Neural cell (in vitro differentiated cells): Measurements from ENCODE around the gene RPIA. TPM values are rescaled to one million over a fixed set of nuclear protein-coding genes. Genes with fewer than 3 reads are reported as not detected.

Source experiments
- H2AFZ ChIP-seq: fragments of 200-600, 300-800 bp; sonication (generic), shearing (Covaris generic); 2 replicates; pipeline ENCODE4 v1.6.0; 2014; ENCODE audit warnings: low read depth, mild to moderate bottlenecking, antibody characterized with exemption, low read length, moderate library complexity
- H3F3A ChIP-seq: fragments of 200-600 bp; shearing (Covaris generic); 2 replicates; pipeline ENCODE4 v1.6.1; 2016; ENCODE audit warnings: mild to moderate bottlenecking, moderate library complexity, mixed read lengths, antibody characterized with exemption, low read length; ENCODE audit not compliant: insufficient read depth, poor library complexity, severe bottlenecking
- H3K27ac ChIP-seq: fragments of 200-600, 300-800 bp; sonication (generic), shearing (Covaris generic); 2 replicates; pipeline ENCODE4 v1.5.1; 2014; ENCODE audit warnings: mild to moderate bottlenecking, low read length, moderate library complexity
- H3K27me3 ChIP-seq: fragments of 300-800, 200-600 bp; sonication (generic), shearing (Covaris generic); 2 replicates; pipeline ENCODE4 v1.6.0; 2014; ENCODE audit warnings: mild to moderate bottlenecking, low read depth, low read length, moderate library complexity; ENCODE audit not compliant: insufficient read depth
- H3K36me3 ChIP-seq: fragments of 300-800, 200-600 bp; sonication (generic), shearing (Covaris generic); 2 replicates; pipeline ENCODE4 v1.5.1; 2014; ENCODE audit warnings: mild to moderate bottlenecking, antibody characterized with exemption, low read length, moderate library complexity; ENCODE audit not compliant: insufficient read depth
- H3K4me2 ChIP-seq: fragments of 300-800, 200-600 bp; sonication (generic), shearing (Covaris generic); 2 replicates; pipeline ENCODE4 v1.6.0; 2014; ENCODE audit warnings: mild to moderate bottlenecking, low read length
- H3K4me3 ChIP-seq: fragments of 300-800, 200-600 bp; sonication (generic), shearing (Covaris generic); 2 replicates; pipeline ENCODE4 v1.5.1; 2014; ENCODE audit warnings: mild to moderate bottlenecking, low read length, moderate library complexity
- H3K79me2 ChIP-seq: fragments of 200-600 bp; shearing (Covaris generic); replicated peaks from 2 replicates; pipeline ENCODE4 v1.6.0; 2014; ENCODE audit warnings: mild to moderate bottlenecking, low read length, moderate library complexity; ENCODE audit not compliant: insufficient read depth
- H3K9ac ChIP-seq: fragments of 300-800, 200-600 bp; sonication (generic), shearing (Covaris generic); 2 replicates; pipeline ENCODE4 v1.6.1; 2016; ENCODE audit warnings: mild to moderate bottlenecking, low read length, mixed read lengths
- H3K9me2 ChIP-seq: fragments of 200-600 bp; shearing (Covaris generic); 2 replicates; pipeline ENCODE4 v1.6.1; 2016; ENCODE audit warnings: mild to moderate bottlenecking, low read length, mixed read lengths; ENCODE audit not compliant: insufficient read depth
- H3K9me3 ChIP-seq: fragments of 200-600, 300-800 bp; sonication (generic), shearing (Covaris generic); 2 replicates; pipeline ENCODE4 v1.6.1; 2016; ENCODE audit warnings: mild to moderate bottlenecking, mixed run types, low read length, moderate library complexity, mixed read lengths
- H4K20me1 ChIP-seq: fragments of 200-600 bp; shearing (Covaris generic); 2 replicates; pipeline ENCODE4 v1.6.1; 2016; ENCODE audit warnings: mild to moderate bottlenecking, mixed run types; ENCODE audit not compliant: insufficient read depth
- EP300 ChIP-seq: fragments of 450-650 bp; conservative IDR thresholded peaks from 2 replicates; pipeline ENCODE4 v1.6.1; 2014; ENCODE audit warnings: antibody characterized with exemption, mild to moderate bottlenecking, moderate library complexity; ENCODE audit not compliant: poor library complexity, severe bottlenecking
- EZH2 ChIP-seq: fragments of 200-600, 300-800 bp; shearing (Covaris generic), sonication (generic); IDR thresholded peaks from 2 replicates; pipeline ENCODE4 v1.6.1; 2014; ENCODE audit warnings: antibody characterized with exemption, low read length, borderline replicate concordance, mild to moderate bottlenecking; ENCODE audit not compliant: insufficient read depth, poor library complexity, severe bottlenecking
- MXI1 ChIP-seq: fragments of 450-650 bp; conservative IDR thresholded peaks from 2 replicates; pipeline ENCODE4 v1.6.1; 2014; ENCODE audit warnings: antibody characterized with exemption, mild to moderate bottlenecking; ENCODE audit not compliant: poor library complexity, severe bottlenecking
- POLR2AphosphoS5 ChIP-seq: IDR thresholded peaks from 2 replicates; pipeline ENCODE4 v1.6.1; 2012
- RAD21 ChIP-seq: fragments of 450-650 bp; conservative IDR thresholded peaks from 2 replicates; pipeline ENCODE4 v1.6.1; 2014; ENCODE audit warnings: antibody characterized with exemption, mild to moderate bottlenecking, moderate library complexity
- SMC3 ChIP-seq: fragments of 450-650 bp; conservative IDR thresholded peaks from 2 replicates; pipeline ENCODE4 v1.6.1; 2014; ENCODE audit warnings: antibody characterized with exemption, mild to moderate bottlenecking, moderate library complexity; ENCODE audit not compliant: poor library complexity
- TAF1 ChIP-seq: IDR thresholded peaks from 2 replicates; pipeline ENCODE4 v1.6.1; 2012; ENCODE audit warnings: low read depth
- polyA plus RNA-seq: library from polyadenylated mRNA; depleted of rRNA; stranded (reverse); fragments of >200 nt; gene quantifications from 2 replicates; pipeline ENCODE4 v1.2.3, GENCODE V29; 2014
- TF ChIP-seq, protein P1 (sequence below): IDR thresholded peaks from 2 replicates; pipeline ENCODE4 v1.6.1; 2012; ENCODE audit warnings: borderline replicate concordance
- TF ChIP-seq, protein P2 (sequence below): fragments of 450-650 bp; IDR thresholded peaks from 2 replicates; pipeline ENCODE4 v1.5.1; 2014; ENCODE audit warnings: antibody characterized with exemption, mild to moderate bottlenecking, moderate library complexity; ENCODE audit not compliant: poor library complexity, severe bottlenecking

The RPIA gene
- polyA plus RNA-seq, 1 donor from 2014 or later, result 9.7 TPM

DNA sequence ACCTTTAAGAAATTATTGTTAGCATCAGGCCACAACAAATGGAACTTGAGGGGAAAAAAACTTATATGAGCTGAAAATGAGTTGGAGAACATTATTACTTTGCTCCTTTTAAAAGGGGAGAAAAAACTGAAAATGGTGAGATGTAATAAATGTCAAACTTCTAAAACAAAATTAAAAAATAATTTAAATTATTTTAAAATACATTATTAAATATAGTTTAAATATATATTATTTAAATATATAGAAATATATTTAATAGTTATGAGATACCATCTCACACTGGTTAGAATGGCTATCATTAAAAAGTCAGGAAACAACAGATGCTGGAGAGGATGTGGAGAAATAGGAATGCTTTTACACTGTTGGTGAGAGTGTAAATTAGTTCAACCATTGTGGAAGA lies 28.9 kb downstream of the RPIA start:
- TF ChIP-seq RAD21 (no peak), TAF1 (no peak), MXI1 (no peak), POLR2AphosphoS5 (no peak)
- TF ChIP-seq, protein P1, sequence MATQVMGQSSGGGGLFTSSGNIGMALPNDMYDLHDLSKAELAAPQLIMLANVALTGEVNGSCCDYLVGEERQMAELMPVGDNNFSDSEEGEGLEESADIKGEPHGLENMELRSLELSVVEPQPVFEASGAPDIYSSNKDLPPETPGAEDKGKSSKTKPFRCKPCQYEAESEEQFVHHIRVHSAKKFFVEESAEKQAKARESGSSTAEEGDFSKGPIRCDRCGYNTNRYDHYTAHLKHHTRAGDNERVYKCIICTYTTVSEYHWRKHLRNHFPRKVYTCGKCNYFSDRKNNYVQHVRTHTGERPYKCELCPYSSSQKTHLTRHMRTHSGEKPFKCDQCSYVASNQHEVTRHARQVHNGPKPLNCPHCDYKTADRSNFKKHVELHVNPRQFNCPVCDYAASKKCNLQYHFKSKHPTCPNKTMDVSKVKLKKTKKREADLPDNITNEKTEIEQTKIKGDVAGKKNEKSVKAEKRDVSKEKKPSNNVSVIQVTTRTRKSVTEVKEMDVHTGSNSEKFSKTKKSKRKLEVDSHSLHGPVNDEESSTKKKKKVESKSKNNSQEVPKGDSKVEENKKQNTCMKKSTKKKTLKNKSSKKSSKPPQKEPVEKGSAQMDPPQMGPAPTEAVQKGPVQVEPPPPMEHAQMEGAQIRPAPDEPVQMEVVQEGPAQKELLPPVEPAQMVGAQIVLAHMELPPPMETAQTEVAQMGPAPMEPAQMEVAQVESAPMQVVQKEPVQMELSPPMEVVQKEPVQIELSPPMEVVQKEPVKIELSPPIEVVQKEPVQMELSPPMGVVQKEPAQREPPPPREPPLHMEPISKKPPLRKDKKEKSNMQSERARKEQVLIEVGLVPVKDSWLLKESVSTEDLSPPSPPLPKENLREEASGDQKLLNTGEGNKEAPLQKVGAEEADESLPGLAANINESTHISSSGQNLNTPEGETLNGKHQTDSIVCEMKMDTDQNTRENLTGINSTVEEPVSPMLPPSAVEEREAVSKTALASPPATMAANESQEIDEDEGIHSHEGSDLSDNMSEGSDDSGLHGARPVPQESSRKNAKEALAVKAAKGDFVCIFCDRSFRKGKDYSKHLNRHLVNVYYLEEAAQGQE, result no peak
- no peaks in the 10 kb centered on the region for H3F3A ChIP-seq
- no peaks in the 10 kb centered on the region for H4K20me1 ChIP-seq
- H3K9ac ChIP-seq, result no peak overlapping the region
- no peak overlapping the region for H3K4me2 ChIP-seq
- H3K9me3 ChIP-seq, result no peaks in the 10 kb centered on the region
- H3K27ac ChIP-seq, result no peak overlapping the region
- no peak overlapping the region for H2AFZ ChIP-seq
- no peaks in the 10 kb centered on the region for H3K36me3 ChIP-seq
- H3K9me2 ChIP-seq, result no peaks in the 10 kb centered on the region
- no peak overlapping the region for H3K4me3 ChIP-seq
- H3K79me2 ChIP-seq, result no peaks in the 10 kb centered on the region
- H3K27me3 ChIP-seq, result no peaks in the 10 kb centered on the region

DNA sequence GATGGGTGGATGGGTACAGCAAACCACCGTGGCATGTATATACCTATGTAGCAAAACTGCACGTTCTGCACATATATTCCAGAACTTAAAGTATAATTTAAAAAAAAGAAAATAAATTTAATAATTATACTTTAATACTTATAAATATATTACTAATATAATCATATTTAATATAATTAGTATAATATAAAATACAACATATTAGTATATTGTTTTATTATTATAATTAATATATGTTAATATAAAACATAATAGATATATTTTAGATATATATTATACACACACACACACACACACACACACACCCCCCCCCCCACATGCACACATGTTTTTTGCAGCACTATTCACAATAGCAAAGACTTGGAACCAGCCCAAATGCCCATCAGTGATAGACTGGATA lies 29.8 kb downstream of the RPIA start:
- H3K9me3 ChIP-seq, result no peaks in the 10 kb centered on the region
- H3K9ac ChIP-seq, result no peak overlapping the region
- H2AFZ ChIP-seq, result no peak overlapping the region
- H3K9me2 ChIP-seq, result no peaks in the 10 kb centered on the region
- H3K27ac ChIP-seq, result no peak overlapping the region
- no peak overlapping the region for H3K4me2 ChIP-seq
- H4K20me1 ChIP-seq, result no peaks in the 10 kb centered on the region
- H3F3A ChIP-seq, result no peaks in the 10 kb centered on the region
- H3K36me3 ChIP-seq, result no peaks in the 10 kb centered on the region
- H3K79me2 ChIP-seq, result no peaks in the 10 kb centered on the region
- no peak overlapping the region for H3K4me3 ChIP-seq
- TF ChIP-seq EZH2, result no peak
- TF ChIP-seq, protein P2, sequence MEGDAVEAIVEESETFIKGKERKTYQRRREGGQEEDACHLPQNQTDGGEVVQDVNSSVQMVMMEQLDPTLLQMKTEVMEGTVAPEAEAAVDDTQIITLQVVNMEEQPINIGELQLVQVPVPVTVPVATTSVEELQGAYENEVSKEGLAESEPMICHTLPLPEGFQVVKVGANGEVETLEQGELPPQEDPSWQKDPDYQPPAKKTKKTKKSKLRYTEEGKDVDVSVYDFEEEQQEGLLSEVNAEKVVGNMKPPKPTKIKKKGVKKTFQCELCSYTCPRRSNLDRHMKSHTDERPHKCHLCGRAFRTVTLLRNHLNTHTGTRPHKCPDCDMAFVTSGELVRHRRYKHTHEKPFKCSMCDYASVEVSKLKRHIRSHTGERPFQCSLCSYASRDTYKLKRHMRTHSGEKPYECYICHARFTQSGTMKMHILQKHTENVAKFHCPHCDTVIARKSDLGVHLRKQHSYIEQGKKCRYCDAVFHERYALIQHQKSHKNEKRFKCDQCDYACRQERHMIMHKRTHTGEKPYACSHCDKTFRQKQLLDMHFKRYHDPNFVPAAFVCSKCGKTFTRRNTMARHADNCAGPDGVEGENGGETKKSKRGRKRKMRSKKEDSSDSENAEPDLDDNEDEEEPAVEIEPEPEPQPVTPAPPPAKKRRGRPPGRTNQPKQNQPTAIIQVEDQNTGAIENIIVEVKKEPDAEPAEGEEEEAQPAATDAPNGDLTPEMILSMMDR, result no peak
- no peak for TF ChIP-seq SMC3
- no peak for TF ChIP-seq EP300
- no peak for TF ChIP-seq RAD21
- TF ChIP-seq POLR2AphosphoS5, result no peak
- TF ChIP-seq, protein P1, result no peak
- no peak for TF ChIP-seq TAF1
- TF ChIP-seq MXI1, result no peak
- H3K27me3 ChIP-seq, result no peaks in the 10 kb centered on the region
